Activated T-helper 1 cell treated with anti-CD3 and anti-CD28 coated beads, Interleukin-2, amount 50 U/mL, for 16 hours (primary cell): ENCODE data around the gene IGSF6.
"Not testable (repeated sequence)": the region's sequence is repeated elsewhere in the genome, so short reads cannot be mapped to it uniquely, and the experiment has no call there.

Source experiments
- DNase-seq, 2 donors: peaks; one replicate each; pipeline ENCODE4 v3.0.0-alpha.2; 2020; ENCODE audit warnings: low read depth in 1 of 2, low spot score in 1 of 2

IGSF6 gene

DNA sequence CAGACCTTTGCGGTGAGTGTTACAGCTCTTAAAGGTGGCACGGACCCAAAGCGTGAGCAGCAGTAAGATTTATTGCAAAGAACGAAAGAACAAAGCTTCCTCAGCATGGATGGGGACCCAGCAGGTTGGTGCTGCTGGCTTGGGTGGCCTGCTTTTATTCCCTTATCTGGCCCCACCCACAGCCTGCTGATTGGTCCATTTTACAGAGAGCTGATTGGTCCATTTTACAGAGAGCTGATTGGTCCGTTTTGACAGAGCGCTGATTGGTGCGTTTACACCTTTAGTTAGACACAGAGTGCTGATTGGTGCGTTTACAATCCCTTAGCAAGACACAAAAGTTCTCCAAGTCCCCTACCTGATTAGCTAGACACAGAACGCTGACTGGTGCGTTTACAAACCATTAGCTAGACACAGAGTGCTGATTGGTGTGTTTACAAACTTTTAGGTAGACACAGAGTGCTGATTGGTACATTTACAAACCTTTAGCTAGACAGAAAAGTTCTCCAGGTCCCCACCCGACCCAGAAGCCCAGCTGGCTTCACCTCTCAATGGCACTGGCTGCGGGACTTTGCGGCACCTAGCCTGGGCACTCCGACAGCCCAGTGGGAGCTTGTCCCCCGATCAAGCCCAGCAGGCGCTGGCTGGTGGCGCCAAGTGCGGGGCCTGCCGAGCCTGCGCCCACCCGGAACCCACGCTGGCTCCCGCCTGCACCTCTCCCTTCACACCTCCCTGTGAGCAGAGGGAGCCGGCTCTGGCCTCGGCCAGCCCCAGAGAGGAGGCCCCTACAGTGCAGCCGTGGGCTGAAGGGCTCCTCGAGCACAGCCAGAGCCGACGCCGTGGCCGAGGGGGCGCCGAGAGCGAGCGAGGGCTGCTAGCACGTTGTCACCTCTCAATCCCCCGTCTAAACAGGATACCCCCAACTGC is 22.5 kb downstream of the IGSF6 start:
- not testable (repeated sequence) for DNase-seq

GRCh38 chr16:21628772-21629171 is 23.6 kb downstream of the IGSF6 start:
- DNase-seq = no peak

GRCh38 chr16:21628121-21628726 is 24.2 kb downstream of the IGSF6 start:
- no peak for DNase-seq

- DNase-seq = no peak
Observed at GRCh38 chr16:21626659-21627277, 25.6 kb downstream of the IGSF6 start.

DNA sequence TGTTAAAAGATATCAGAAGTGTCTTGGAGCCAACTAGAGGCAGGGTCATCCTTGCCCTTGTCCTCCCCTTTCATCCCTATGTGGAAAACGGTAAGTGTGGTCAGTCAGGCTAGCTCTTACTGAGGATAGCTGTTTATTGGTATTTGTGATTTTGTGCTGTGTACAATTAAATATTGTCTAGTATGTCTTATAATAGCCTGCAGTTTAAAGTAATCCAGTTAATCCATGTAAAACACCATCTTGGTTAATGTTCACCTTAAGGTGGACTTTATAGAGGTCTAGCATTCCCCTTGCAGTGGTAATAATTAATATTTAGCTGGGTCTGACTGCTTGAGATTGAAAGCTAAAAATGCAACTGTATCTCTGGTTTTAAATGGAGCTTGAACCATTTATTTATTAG is 27.4 kb downstream of the IGSF6 start:
- DNase-seq = no peak

- no peak for DNase-seq
Observed at GRCh38 chr16:21622545-21622944, 29.9 kb downstream of the IGSF6 start.

DNA sequence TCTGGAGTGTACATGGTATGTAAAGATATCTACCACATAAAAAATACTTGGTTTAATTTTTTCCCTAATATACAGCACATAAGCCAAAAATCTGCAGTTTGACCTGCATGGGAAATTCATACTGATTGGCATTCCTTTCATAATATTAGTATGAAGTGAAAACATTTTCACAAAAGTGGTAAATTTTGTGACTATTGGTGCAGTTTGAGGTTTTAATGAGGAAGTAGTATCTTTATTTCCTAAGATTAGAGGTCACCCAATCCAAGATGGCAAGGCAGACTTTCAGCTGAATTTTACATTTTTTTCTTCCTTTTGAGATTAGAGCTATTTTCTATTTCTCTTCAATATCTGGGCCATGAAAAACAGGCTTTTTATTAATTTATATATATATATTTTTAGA is 31.8 kb downstream of the IGSF6 start:
- DNase-seq = no peak

- DNase-seq = no peak
Observed at GRCh38 chr16:21619765-21620425, 32.5 kb downstream of the IGSF6 start.

DNA sequence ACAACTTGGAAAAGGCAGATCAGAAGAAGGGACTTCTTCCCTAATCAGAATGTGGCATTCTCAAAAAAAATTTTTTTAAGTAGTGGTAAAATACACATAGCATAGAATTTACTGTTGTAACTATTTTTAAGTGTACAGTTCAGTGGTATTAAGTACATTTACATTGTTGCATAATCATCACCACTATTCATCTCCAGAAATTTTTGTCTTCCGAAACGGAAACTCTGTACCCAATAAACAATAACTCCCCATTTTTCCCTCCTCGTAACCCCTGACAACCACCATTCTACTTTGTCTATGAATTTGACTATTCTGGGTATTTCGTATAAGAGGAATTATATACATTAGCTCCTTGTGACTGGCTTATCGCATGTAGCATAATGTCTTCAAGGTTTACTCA is 34.1 kb downstream of the IGSF6 start:
- DNase-seq = no peak

- DNase-seq = no peak
Observed at GRCh38 chr16:21617607-21618006, 34.8 kb downstream of the IGSF6 start.

DNA sequence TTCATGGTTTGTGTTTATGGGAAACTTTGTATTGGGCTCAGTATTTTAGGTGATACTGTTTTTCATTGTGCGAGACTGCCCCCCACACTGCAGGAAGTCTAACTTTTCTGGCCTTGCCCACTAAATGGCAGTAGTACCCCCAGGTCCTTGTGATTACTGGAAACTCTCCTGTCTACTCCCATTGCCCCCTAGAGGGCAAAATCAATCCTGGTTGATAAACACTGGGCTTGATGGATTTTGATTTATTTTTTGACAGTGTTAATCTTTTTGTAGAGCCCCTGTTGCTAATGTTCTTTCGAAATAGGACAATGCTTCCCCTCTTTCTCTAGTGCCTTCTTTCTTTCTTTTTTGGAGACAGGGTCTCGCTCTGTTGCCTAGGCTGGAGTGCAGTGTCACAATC is 37.5 kb downstream of the IGSF6 start:
- no peak for DNase-seq

DNA sequence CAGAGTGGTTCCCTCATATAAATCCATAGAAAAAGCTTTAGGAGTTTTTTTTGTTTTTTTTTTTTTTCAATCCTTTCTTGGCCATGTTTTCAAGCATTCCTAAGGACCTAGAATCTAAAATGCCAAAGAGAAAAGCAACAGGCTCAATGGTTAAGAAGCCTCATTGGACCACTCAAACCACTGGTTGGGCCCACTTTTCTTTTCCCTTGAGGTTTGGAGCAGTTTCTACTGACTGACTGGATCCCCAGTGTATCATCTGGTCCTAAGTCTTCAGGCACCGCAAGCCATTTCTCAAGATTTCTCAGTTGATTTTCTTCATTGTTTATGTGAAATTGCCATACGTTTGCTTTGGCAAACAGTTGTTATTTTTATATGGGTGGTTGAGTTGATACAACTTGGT is 38.6 kb downstream of the IGSF6 start:
- DNase-seq = no peak

DNA sequence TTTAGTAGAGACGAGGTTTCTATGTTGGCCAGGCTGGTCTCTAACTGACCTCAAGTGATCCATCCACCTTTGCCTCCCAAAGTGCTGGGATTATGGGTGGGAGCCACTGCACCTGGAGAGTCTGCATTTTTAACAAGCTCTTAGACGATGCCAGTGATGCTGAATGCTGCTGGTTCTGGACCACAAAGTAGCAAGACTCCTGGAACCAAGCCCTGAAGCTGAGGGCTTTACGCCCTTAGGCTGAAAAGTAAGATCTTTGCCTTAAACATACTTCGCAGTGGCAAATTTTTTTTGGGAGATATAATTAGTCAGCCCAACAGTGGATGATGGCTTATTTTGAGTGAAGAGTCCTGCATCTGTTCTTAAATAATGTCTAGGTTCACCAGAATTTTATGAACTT is 39.0 kb downstream of the IGSF6 start:
- no peak for DNase-seq

GRCh38 chr16:21611556-21612384 is 40.6 kb downstream of the IGSF6 start:
- no peak for DNase-seq

DNA sequence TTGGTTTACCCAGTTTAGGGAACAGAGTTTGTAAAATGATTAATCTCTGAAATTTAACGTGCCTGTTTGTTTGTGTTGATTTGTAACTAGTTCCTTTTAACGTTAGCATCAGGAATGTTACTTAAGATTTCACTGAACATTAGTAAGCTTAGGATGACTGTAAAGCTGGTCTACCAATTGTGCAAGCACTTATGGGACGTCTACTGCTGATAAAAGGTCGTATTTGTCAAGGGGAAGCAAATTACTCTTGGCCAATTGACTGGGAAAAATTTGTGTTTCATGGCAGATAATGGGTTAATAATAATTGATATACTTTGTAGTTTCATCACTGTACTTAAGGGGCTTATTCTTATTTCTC is 41.2 kb downstream of the IGSF6 start:
- DNase-seq = no peak

DNA sequence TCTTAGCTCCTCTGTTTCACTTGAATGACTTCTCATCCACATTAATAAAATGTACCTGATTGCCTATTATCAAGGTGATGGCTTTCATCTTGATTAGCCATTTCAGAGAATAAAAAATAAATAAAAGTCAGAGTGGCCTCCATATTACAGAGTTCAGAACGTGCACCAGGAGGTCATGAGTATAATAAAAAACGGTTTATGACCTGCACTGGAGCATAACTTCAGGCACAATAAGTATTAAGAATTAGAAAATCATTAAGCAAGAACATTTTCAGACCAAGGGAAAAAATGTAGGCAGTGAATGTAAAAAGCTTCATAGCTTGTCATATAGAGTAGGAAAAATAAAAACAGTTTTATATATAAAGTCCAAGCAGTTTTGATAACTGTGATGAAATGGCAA is 41.6 kb downstream of the IGSF6 start:
- no peak for DNase-seq

DNA sequence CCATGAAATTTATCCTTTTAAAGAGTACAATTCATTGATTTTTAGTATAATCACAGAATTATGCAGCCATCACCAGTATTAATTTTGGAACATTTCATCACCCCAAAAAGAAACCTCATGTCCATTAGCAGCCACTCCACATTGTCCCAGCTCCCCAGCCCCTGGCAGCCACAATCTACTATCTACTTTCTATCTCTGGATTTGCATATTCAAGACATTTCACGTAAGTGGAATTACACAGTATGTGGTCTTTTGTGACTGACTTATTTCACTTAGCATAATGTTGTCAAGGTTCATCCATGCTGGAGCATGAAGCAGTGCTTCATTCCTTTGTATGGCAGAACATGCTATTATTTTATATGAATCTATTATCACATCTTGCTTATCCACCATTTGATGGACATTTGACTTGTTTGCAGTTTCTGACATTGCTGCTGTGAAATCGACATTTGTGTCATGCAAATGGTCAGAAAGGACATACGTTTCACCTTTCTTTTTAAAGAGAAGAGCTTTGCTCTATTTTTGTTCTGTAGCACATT is 42.3 kb downstream of the IGSF6 start:
- DNase-seq = no peak

DNA sequence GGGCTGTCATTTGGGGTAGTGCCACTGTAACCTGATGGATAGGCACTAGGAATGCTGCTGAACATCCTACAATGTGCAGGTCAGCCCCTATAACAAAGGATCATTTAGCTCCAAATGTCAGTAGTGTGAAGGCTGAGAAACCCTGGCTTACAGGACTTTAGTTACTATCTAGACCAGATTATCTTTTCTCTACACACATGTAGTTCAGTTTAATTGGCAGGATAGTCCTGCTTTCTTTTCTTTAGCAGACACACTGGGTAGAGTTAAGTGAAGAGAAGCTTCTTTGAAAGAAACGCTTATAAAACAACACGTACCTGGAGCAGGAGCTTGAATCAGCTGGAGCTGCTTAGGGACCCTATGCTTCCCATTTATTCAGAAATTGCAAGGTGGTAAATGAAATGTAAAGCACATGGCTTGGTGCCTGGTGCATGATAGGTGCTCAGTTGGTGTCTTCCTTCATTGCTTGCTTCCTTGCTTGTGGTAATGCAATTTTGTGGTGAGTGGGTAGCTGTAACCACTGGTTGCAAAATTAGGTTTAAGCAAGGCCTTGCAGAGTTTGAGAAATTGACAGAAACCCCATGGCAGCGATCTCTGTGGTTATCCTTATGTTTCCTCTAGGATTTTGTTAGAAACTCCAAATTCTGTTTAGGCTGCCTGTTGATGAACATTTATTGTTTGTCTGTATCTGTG is 43.6 kb downstream of the IGSF6 start:
- no peak for DNase-seq

GRCh38 chr16:21605848-21606247 is 46.6 kb downstream of the IGSF6 start:
- not testable (repeated sequence) for DNase-seq

DNA sequence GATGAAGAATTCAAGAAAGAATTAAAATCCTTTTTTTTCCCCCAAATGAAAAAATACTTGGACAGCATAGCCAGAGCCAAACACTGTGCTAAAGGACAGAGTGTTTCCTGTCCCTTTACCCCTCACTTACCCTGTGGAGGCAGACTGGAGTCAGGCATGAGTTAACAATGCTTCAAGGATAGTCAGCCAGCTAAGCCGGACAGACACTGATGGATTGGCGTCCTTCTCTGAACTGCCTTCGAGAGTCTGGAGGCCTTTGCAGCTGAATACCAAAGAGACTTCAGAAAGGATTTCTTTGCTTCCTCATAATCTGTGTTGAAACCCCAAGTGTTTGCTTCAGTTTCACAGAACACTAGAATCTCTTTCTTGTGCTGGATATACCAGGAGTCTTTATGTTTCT is 48.5 kb downstream of the IGSF6 start:
- no peak for DNase-seq
